ENCODE data around the gene MAGEA9B.
"Not testable (repeated sequence)": the region's sequence is repeated elsewhere in the genome, so short reads cannot be mapped to it uniquely, and the experiment has no call there.

Gene MAGEA9B

GRCh38 chrX:149570668-149571067 lies 16.6 kb downstream of the MAGEA9B start:
- no peak for DNase-seq

- DNase-seq, result no peak
Measured at GRCh38 chrX:149569770-149570169, 17.5 kb downstream of the MAGEA9B start.

- no peak for DNase-seq
Measured at GRCh38 chrX:149568701-149569296, 18.5 kb downstream of the MAGEA9B start.

GRCh38 chrX:149567621-149568417 lies 19.4 kb downstream of the MAGEA9B start:
- DNase-seq, result no peak

- DNase-seq, result no peak
Measured at GRCh38 chrX:149563359-149563758, 23.9 kb downstream of the MAGEA9B start.

- not testable (repeated sequence) for DNase-seq
Measured at GRCh38 chrX:149555251-149555650, 32.0 kb downstream of the MAGEA9B start.

- DNase-seq, result not testable (repeated sequence)
Measured at GRCh38 chrX:149551939-149552248, 35.4 kb downstream of the MAGEA9B start.

GRCh38 chrX:149551245-149551938 lies 35.9 kb downstream of the MAGEA9B start:
- DNase-seq, result not testable (repeated sequence)

GRCh38 chrX:149550454-149550853 lies 36.8 kb downstream of the MAGEA9B start:
- not testable (repeated sequence) for DNase-seq

GRCh38 chrX:149549701-149550100 lies 37.6 kb downstream of the MAGEA9B start, which contains the start of gene HSFX3:
TSS of gene HSFX3 (minus strand) at chrX:149549924. CDS start at chrX:149549852, 72 bp downstream.
- not testable (repeated sequence) for DNase-seq

GRCh38 chrX:149547782-149548181 lies 39.5 kb downstream of the MAGEA9B start:
- not testable (repeated sequence) for DNase-seq

GRCh38 chrX:149546962-149547361 lies 40.3 kb downstream of the MAGEA9B start:
- not testable (repeated sequence) for DNase-seq

GRCh38 chrX:149545545-149546543 lies 41.4 kb downstream of the MAGEA9B start:
- DNase-seq, result not testable (repeated sequence)

GRCh38 chrX:149541521-149542047 lies 45.7 kb downstream of the MAGEA9B start:
- no peak for DNase-seq

GRCh38 chrX:149540621-149541520 lies 46.4 kb downstream of the MAGEA9B start, which contains the start of gene EOLA1:
TSS of gene EOLA1 (plus strand) at chrX:149541012. CDS start at chrX:149545631, 4,619 bp downstream.
- DNase-seq, result peak; percentile 91

GRCh38 chrX:149540131-149540620 lies 47.1 kb downstream of the MAGEA9B start:
- no peak for DNase-seq

- DNase-seq, result peak; percentile 92
Measured at GRCh38 chrX:149539283-149540130, 47.8 kb downstream of the MAGEA9B start.

- not testable (repeated sequence) for DNase-seq
Measured at GRCh38 chrX:149537474-149537873, 49.8 kb downstream of the MAGEA9B start.

- not testable (repeated sequence) for DNase-seq
Measured at GRCh38 chrX:149534926-149535602, 52.2 kb downstream of the MAGEA9B start.
